Progenitor cell of endocrine pancreas (in vitro differentiated cells): ENCODE results near the gene PKP2. TPM values are rescaled to one million over a fixed set of nuclear protein-coding genes. Genes with fewer than 3 reads are reported as not detected.
A peak's percentile ranks its signal among the peaks of the same experiment; 100 is the strongest.

ENCODE experiments used
- DNase-seq: peaks from one replicate; pipeline ENCODE4 v3.0.0; 2021; ENCODE audit warnings: low spot score; ENCODE audit not compliant: unreplicated experiment
- H3K27ac Mint-ChIP-seq: 2 replicates; pipeline ENCODE4 v1.8.0; 2021; ENCODE audit warnings: mild to moderate bottlenecking, moderate library complexity, mixed read lengths
- H3K27me3 Mint-ChIP-seq: 2 replicates; pipeline ENCODE4 v1.8.0; 2021; ENCODE audit warnings: mixed read lengths
- H3K36me3 Mint-ChIP-seq: 2 replicates; pipeline ENCODE4 v1.8.0; 2022; ENCODE audit warnings: mixed read lengths; ENCODE audit not compliant: insufficient read depth
- H3K4me1 Mint-ChIP-seq: 2 replicates; pipeline ENCODE4 v1.8.0; 2021; ENCODE audit warnings: low read depth, mixed read lengths
- H3K4me3 Mint-ChIP-seq: 2 replicates; pipeline ENCODE4 v1.8.0; 2021; ENCODE audit warnings: low read depth, mild to moderate bottlenecking, moderate library complexity, mixed read lengths
- H3K9me3 Mint-ChIP-seq: 2 replicates; pipeline ENCODE4 v1.8.0; 2021; ENCODE audit warnings: low read depth, mixed read lengths
- CTCF ChIP-seq: fragments of 200-600 bp; sonication (generic); IDR thresholded peaks from one replicate; pipeline ENCODE4 v1.5.0; 2021; ENCODE audit warnings: antibody characterized with exemption, mild to moderate bottlenecking; ENCODE audit not compliant: unreplicated experiment
- total RNA-seq: library from RNA; stranded (reverse); gene quantifications from 2 replicates; pipeline ENCODE4 v1.2.1, GENCODE V29; 2021

PKP2 gene
- total RNA-seq, 1 donor from 2014 or later, result 103 TPM

- Mint-ChIP-seq H3K9me3 (no peaks in the 10 kb centered on the region), H3K4me1 (peaks cover 25% of the 10 kb centered on the region), H3K4me3 (no peak overlapping the region), H3K36me3 (peaks cover 47% of the 10 kb centered on the region), H3K27ac (peak overlapping the region; percentile 93), H3K27me3 (no peaks in the 10 kb centered on the region)
- TF ChIP-seq CTCF, result no peak
- no peak for DNase-seq
These were observed 53.0 kb downstream of the PKP2 start for GRCh38 chr12:32843528-32844095.

- Mint-ChIP-seq H3K27ac (no peak overlapping the region), H3K27me3 (no peaks in the 10 kb centered on the region), H3K9me3 (peaks cover 6% of the 10 kb centered on the region), H3K36me3 (peaks cover 54% of the 10 kb centered on the region), H3K4me3 (no peak overlapping the region), H3K4me1 (peaks cover 31% of the 10 kb centered on the region)
- no peak for DNase-seq
- TF ChIP-seq CTCF, result no peak
These were observed 55.5 kb downstream of the PKP2 start for GRCh38 chr12:32841061-32841460.

- Mint-ChIP-seq H3K4me1 (peaks cover 40% of the 10 kb centered on the region), H3K27ac (peak overlapping the region; percentile 93), H3K4me3 (no peak overlapping the region), H3K9me3 (peaks cover 6% of the 10 kb centered on the region), H3K27me3 (no peaks in the 10 kb centered on the region), H3K36me3 (peaks cover 52% of the 10 kb centered on the region)
- DNase-seq, result no peak
- no peak for TF ChIP-seq CTCF
These were observed 56.7 kb downstream of the PKP2 start for GRCh38 chr12:32839828-32840227.

- TF ChIP-seq CTCF, result no peak
- no peak overlapping the region for H3K27ac Mint-ChIP-seq
- DNase-seq, result no peak
- H3K36me3 Mint-ChIP-seq, result peaks cover 62% of the 10 kb centered on the region
- H3K4me1 Mint-ChIP-seq, result peaks cover 42% of the 10 kb centered on the region
- peaks cover 6% of the 10 kb centered on the region for H3K9me3 Mint-ChIP-seq
- H3K27me3 Mint-ChIP-seq, result no peaks in the 10 kb centered on the region
- no peak overlapping the region for H3K4me3 Mint-ChIP-seq
These were observed 58.6 kb downstream of the PKP2 start for GRCh38 chr12:32837974-32838373.

- Mint-ChIP-seq H3K36me3 (peaks cover 59% of the 10 kb centered on the region), H3K27me3 (no peaks in the 10 kb centered on the region), H3K9me3 (peaks cover 6% of the 10 kb centered on the region), H3K4me1 (peaks cover 42% of the 10 kb centered on the region), H3K4me3 (no peak overlapping the region), H3K27ac (no peak overlapping the region)
- TF ChIP-seq CTCF, result no peak
- DNase-seq, result no peak
These were observed 59.9 kb downstream of the PKP2 start for GRCh38 chr12:32836710-32837109.
